ENCODE results near the gene MPPED2. TPM values are rescaled to one million over a fixed set of nuclear protein-coding genes. Genes with fewer than 3 reads are reported as not detected.

MPPED2 gene
- total and polyA plus RNA-seq, 3 donors from 2014 or later, result 5.0 to 13.4 (median 13.1) TPM

DNA sequence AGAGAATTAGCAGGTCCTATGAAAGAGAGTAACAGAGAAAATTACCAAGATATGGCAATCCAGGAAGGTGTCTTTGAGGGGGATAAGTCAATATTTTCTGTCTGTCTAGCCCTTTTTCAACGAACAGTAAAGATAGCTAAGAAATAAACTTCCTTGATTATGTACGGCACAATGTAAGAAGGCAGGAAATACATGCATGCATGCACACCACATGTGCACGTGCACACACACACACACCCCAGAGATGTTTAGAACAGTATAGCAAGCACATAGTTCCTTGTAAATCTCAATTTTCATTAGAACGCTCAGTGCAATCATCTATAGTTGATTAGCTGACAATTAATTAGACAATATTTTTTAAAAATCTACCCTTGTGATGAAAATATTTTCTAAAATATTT, 74.7 kb downstream of the MPPED2 start:
- 79 to 88% methylated on average over 4 of the region's 4 CpGs for WGBS, 2 donors
- intact Hi-C loops (cut with DNase I; ENCODE audit: low total_unique reads), result no loop called here
- no peak overlapping the region for H3K27ac ChIP-seq
- TF ChIP-seq POLR2A (IDR thresholded peaks at IDR 0.05), result no peak
- TF ChIP-seq, protein P1, sequence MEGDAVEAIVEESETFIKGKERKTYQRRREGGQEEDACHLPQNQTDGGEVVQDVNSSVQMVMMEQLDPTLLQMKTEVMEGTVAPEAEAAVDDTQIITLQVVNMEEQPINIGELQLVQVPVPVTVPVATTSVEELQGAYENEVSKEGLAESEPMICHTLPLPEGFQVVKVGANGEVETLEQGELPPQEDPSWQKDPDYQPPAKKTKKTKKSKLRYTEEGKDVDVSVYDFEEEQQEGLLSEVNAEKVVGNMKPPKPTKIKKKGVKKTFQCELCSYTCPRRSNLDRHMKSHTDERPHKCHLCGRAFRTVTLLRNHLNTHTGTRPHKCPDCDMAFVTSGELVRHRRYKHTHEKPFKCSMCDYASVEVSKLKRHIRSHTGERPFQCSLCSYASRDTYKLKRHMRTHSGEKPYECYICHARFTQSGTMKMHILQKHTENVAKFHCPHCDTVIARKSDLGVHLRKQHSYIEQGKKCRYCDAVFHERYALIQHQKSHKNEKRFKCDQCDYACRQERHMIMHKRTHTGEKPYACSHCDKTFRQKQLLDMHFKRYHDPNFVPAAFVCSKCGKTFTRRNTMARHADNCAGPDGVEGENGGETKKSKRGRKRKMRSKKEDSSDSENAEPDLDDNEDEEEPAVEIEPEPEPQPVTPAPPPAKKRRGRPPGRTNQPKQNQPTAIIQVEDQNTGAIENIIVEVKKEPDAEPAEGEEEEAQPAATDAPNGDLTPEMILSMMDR (IDR thresholded peaks at IDR 0.05), result no peak
- no peaks in the 10 kb centered on the region for H3K4me1 ChIP-seq
- no peaks in the 10 kb centered on the region for H3K36me3 ChIP-seq (ENCODE audit: low read depth, missing control alignments)
- DNase-seq, result no peak
- no peaks in the 10 kb centered on the region for H3K9me3 ChIP-seq
- H3K27me3 ChIP-seq, result no peaks in the 10 kb centered on the region
- H3K4me3 ChIP-seq, result no peak overlapping the region

DNA sequence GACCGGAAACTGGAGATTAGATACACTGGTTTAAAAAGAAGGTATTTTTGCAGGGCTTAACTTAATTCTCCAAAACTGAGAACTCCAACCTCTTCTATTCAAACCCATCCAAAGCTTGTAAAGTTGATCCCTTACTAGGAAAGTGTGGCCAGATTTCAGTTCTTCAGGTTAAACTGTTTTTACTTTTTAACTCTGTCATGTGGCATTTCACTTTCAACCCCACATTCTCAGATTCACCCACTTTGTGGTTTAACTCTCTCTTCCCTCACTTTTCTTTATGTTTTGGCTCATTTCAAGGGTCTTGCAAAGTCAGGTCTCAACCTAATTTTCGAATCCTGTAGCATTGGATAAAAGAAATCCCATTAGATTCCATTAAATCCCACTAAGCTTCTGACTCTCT, 75.4 kb downstream of the MPPED2 start:
- Histone ChIP-seq H3K4me1 (no peaks in the 10 kb centered on the region), H3K27ac (no peak overlapping the region), H3K9me3 (no peaks in the 10 kb centered on the region), H3K36me3 (ENCODE audit: low read depth, missing control alignments) (no peaks in the 10 kb centered on the region), H3K4me3 (no peak overlapping the region), H3K27me3 (no peaks in the 10 kb centered on the region)
- TF ChIP-seq POLR2A (IDR thresholded peaks at IDR 0.05), result no peak
- TF ChIP-seq, protein P1 (IDR thresholded peaks at IDR 0.05), result no peak
- 92 to 94% methylated on average over 2 of the region's 2 CpGs for WGBS, 2 donors
- intact Hi-C loops (cut with DNase I; ENCODE audit: low total_unique reads), result no loop called here
- no peak for DNase-seq

DNA sequence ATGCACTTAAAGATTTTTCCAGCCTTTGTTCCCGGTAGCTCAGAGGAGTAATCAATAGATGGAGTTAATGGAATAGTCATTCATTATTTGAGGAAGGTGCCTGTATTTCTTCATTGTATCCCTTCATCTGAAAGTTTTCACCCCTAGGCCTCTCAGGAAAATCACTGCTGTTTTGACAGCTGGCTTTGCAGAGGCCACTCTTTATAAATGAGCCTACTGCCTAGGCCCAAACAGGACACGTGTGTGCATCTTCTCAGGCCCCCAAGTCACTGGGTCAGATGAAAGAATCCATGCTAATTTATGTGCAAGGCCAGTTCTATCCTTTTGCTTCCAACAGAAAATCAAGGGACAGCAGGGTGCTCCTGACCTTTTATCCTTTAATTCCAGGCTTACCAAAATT, 76.8 kb downstream of the MPPED2 start:
- DNase-seq, result no peak
- H3K9me3 ChIP-seq, result no peaks in the 10 kb centered on the region
- TF ChIP-seq, protein P1 (IDR thresholded peaks at IDR 0.05), result no peak
- no peak for TF ChIP-seq POLR2A (IDR thresholded peaks at IDR 0.05)
- H3K27ac ChIP-seq, result no peak overlapping the region
- 79 to 87% methylated on average over 2 of the region's 2 CpGs for WGBS, 2 donors
- no peaks in the 10 kb centered on the region for H3K27me3 ChIP-seq
- no peak overlapping the region for H3K4me3 ChIP-seq
- intact Hi-C loops (cut with DNase I; ENCODE audit: low total_unique reads), result no loop called here
- H3K36me3 ChIP-seq (ENCODE audit: low read depth, missing control alignments), result no peaks in the 10 kb centered on the region
- H3K4me1 ChIP-seq, result no peaks in the 10 kb centered on the region

DNA sequence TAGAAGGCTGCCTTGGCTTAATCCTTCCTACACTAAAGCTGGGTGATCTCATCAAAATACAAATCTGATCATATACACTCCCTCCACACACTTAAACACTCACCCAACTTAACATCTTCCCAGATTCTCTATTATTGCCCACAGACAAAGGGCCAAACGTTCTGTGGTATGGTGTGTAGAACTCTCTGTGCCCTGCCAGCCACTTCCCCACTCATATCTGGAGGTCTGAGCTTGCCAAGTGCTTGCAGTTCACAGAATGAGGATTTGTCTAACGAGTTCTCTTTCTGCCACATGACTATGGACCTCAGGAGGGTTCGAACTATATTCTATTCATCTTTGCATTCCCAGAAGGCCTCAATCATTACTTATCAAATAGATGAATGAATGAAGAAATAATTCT, 77.6 kb downstream of the MPPED2 start:
- H3K36me3 ChIP-seq (ENCODE audit: low read depth, missing control alignments), result no peaks in the 10 kb centered on the region
- H3K9me3 ChIP-seq, result no peaks in the 10 kb centered on the region
- WGBS, 2 donors, result 44 to 52% methylated on average over 3 of the region's 3 CpGs
- H3K4me1 ChIP-seq, result no peaks in the 10 kb centered on the region
- TF ChIP-seq POLR2A (IDR thresholded peaks at IDR 0.05), result no peak
- TF ChIP-seq, protein P1 (IDR thresholded peaks at IDR 0.05), result no peak
- no peak for DNase-seq
- H3K4me3 ChIP-seq, result no peak overlapping the region
- intact Hi-C loops (cut with DNase I; ENCODE audit: low total_unique reads), result no loop called here
- no peak overlapping the region for H3K27ac ChIP-seq
- no peaks in the 10 kb centered on the region for H3K27me3 ChIP-seq

DNA sequence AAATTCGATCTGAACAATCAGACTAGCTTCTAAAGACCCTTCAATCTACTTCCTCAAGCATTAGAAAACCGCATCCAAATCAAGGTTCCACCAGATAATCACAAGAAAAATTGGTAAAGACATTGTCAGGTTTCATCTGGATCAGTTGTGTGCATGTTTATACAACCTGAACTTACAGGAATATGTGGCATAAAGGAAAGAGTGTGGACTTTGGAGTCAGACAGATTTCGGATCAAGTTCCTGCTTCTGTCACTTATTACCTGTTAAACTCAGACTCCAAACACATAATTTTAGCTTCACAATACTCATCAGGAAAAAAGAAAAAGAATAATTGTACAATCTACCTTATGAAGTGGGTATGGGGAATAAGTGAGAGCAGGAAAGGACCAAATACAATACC, 80.5 kb downstream of the MPPED2 start:
- H3K4me3 ChIP-seq, result no peak overlapping the region
- no peaks in the 10 kb centered on the region for H3K27me3 ChIP-seq
- intact Hi-C loops (cut with DNase I; ENCODE audit: low total_unique reads), result no loop called here
- DNase-seq, result no peak
- no peaks in the 10 kb centered on the region for H3K9me3 ChIP-seq
- WGBS, 2 donors, result 92 to 94% methylated on average over 3 of the region's 3 CpGs
- H3K36me3 ChIP-seq (ENCODE audit: low read depth, missing control alignments), result no peaks in the 10 kb centered on the region
- TF ChIP-seq POLR2A (IDR thresholded peaks at IDR 0.05), result no peak
- TF ChIP-seq, protein P1 (IDR thresholded peaks at IDR 0.05), result no peak
- no peak overlapping the region for H3K27ac ChIP-seq
- H3K4me1 ChIP-seq, result peaks cover 7% of the 10 kb centered on the region
